NCI-H526 (cell line): ENCODE results near the gene MYO1H.

ENCODE experiments used
- DNase-seq, 2 experiments: peaks; one replicate each; lab custom pipeline; 2025; lab: John Stamatoyannopoulos, UW

MYO1H gene

DNA sequence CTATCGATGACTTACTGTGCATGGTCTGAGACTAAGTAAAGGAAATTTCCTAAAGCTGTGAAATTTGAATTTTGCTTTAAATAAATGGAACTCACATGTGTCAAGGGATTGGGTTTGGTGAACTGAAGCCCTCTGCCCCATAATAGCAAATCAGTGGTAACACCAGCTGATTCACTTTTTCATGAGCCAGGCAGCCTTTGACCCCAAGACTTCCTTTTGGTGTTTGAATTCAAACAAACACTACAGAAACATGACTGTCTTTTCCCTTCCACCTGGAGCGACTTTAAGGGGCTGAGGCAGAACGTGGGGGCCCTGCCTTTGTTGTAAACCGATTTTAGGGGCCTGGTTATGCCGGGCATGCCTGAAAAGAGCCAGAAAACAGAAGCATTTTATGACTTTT, 100.6 kb downstream of the MYO1H start:
- no peak for DNase-seq

GRCh38 chr12:109448707-109449390, 101.1 kb downstream of the MYO1H start:
- DNase-seq: no peak

GRCh38 chr12:109449845-109450532, 102.3 kb downstream of the MYO1H start:
- no peak for DNase-seq

DNA sequence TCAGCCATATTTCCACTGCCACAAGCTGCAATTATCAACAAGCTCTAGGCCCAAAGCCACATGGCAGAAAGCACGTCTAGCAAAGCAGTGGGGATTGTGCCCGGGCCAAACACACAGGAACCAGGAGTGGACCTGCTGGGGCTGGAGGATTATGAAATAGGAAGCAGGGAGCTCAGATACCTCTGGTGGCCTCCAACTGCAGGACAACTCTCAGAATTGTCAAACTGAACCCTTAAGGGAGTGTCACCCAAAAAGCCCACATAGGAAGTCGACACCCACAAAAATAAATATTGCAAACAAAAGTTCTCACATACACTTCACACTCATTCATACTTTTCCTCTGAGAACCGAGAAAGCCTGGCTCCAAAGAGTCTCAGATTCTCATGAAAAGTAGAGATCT, 103.3 kb downstream of the MYO1H start:
- DNase-seq: no peak

GRCh38 chr12:109451400-109451799, 103.7 kb downstream of the MYO1H start:
- no peak for DNase-seq

- no peak for DNase-seq
Measured at GRCh38 chr12:109452489-109452888, 104.8 kb downstream of the MYO1H start.

- DNase-seq: no peak
Measured at GRCh38 chr12:109455706-109456105, 108.0 kb downstream of the MYO1H start.

- no peak for DNase-seq
Measured at GRCh38 chr12:109458086-109458485, 110.4 kb downstream of the MYO1H start.

DNA sequence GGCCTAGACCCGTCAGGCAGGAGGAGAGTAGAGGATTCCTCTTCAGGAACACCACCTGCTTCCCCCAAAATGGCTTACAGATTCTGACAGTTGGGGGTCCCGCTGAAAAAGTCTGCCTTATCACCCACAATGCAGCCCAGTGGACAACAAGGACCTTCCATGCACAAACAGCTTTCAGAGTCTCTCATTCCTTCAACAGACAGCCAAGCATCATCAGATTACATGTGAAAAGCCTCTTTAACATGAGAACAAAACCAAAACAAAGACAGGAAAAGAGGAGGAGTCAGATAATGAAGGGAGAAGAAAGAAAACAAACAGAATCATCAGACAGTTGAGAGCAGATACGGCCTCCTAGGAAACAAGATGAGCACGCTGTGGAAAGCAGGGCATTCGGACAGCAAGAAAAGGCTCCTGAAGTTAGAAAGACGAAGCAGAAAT, 111.1 kb downstream of the MYO1H start:
- no peak for DNase-seq

DNA sequence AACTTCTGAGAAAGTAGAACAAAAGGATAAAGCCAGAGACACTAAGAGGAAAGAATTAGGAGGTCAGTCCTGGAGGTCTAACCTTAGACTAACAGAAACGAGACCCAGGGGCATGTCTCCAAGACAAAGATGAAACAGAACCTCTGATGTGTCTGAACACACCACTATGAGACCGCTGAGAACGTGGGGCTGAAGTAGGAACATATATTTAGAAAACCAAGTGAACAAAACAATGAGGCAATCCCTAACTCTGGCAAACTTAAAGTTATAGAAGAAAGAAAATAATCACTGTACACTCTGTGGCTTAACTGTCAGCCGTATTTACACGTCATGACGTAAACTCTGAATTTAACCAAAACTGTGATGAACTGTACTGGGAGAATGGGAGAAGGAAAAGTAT, 111.5 kb downstream of the MYO1H start:
- no peak for DNase-seq

DNA sequence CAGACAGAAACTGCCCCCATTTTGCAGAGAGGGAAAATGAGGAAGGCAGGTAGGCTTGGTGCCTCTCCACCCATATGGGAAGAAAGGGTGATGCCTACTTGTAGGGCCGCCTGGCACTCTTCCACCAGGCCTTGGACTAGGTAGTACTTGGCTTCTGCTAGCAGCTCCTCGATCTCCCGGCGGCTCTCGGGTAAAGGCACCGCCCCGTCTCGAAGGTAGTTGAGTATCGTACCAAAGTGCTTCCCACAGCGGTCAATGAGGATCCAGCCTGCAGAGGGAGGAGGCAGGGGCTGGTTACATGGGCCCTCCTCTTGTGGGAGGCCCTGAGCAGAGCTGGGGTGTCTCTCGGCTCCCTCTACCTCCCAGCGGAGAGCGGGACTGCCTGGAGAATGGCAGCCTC, 112.8 kb downstream of the MYO1H start:
- DNase-seq: no peak

- DNase-seq: no peak
Measured at GRCh38 chr12:109461049-109461845, 113.5 kb downstream of the MYO1H start.

- no peak for DNase-seq
Measured at GRCh38 chr12:109461846-109462756, 114.4 kb downstream of the MYO1H start.

DNA sequence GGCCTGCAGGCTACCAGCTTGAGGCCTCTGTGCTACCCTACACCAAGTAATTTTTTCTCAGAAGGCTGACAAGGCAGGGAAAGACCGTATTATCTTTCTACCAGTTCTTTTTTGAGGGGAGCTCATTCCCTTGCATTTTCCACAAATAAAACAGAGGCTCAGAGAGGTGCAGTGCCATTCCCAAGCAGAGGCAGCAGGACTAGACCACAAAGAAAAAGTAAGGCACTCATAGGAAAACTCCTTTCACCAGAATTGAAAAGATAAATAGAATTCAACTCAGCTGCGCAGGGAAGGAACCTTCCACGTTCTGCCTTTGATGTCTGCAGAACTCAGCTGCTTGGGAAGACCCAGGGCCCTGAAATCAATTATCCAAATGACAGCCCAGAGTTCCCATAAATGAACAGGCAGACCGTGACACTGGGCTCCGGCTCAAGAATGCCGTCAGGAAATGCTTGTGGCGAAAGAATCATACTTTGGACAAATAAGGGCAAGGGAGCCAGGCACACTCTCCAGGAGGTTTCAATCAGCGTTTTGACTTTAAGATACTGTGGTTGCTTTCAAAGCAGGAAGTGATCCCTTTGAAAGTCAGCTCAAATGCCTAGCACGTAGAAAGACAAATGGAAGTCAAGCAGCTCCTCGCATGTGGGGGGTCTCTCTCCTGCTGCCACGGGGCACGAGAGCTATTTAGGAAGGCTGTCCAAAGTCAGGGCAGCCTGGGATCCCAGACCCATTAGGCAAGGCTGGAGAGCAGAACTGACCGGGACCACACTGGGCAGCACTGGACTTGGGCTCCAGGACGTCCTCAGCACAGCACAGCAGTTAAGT, 115.4 kb downstream of the MYO1H start:
- DNase-seq: no peak

DNA sequence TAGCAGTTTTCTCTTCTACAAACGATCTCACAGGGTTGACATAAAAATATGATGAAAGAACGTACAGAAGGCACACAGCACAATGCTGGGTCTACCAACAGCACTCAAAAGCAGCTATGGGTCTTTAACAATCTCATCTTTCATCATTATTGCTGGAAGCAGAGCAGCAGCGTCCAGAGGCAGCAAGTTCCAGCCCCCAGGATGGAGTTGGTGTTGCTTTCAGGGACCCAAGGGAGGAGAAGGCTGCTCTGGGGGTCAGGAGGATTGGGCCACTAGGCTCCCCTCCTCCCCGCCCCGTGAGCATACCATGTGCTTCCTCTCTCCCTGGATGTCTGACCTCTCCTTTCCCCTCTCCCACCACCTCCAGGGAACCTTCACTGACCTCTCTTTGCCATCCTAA, 116.1 kb downstream of the MYO1H start:
- DNase-seq: no peak

DNA sequence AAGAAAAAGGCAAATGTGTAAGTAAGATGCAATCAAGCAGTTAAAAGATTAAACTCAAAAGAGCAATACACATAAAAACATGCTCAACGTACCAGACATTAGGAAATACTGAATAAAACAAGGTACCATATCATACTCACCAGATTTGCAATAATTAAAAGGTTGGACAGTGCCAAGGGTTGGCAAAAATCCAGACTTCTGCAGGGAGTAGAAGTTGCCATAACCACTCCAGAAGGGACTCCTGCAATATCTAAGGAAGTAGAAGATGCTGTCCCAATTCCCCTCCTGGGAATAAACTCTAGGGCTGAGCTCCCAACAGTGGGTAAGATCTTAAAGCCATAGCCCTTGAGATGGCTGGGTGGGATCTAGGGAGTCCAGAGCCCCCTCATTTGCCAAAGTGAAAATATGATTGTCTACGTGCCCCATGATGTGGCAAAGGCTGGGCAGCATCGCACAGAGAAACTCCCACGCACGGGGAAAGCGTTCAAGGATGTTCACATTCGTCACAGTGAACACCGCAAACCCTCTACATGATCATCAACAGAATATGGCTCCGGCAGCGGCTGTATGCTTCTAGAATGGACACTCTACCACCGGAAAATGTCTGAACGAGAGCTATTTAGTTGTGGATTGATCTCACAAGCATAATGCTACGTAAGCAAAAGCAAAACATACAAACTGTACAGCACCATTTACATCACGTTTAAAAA, 117.1 kb downstream of the MYO1H start:
- DNase-seq: no peak

GRCh38 chr12:109466305-109466704, 118.6 kb downstream of the MYO1H start:
- DNase-seq: no peak

GRCh38 chr12:109466821-109467220, 119.1 kb downstream of the MYO1H start:
- DNase-seq: no peak

GRCh38 chr12:109467978-109468676, 120.4 kb downstream of the MYO1H start:
- DNase-seq: no peak

DNA sequence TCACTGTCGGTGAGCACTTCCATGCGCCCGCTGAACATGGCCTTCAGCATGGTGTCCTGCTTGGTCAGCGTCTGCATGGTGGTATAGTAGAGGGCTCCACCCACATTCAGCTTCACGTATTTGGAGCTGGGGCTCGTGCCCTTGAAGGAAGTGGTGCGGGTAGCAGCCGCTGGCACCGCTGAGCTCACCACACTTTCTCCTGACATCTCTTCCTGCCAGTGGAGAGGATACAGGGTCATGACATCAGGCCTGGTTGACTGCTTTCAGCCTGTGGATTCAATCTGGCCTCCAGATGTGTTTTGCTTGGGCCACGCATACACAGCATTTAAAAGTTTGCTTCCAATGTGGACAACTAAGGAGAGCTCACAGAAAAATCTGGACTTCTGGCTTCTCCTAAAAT, 121.8 kb downstream of the MYO1H start:
- DNase-seq: no peak
